HL-60 (cell line): ENCODE measurements around the gene PCDHA8.
A peak's percentile ranks its signal among the peaks of the same experiment; 100 is the strongest.

Source experiments
- DNase-seq, 2 experiments: peaks; one replicate each; pipeline ENCODE4 v3.0.0-alpha.2; 2010 to 2020; ENCODE audit warnings: low read depth in 1 of 2, low spot score in 1 of 2
- H3K27ac ChIP-seq: fragments of 250-450 bp; sonication (Bioruptor Pico); replicated peaks from 2 replicates; pipeline ENCODE4 v1.5.1; 2020; ENCODE audit warnings: mild to moderate bottlenecking, moderate library complexity
- H3K27me3 ChIP-seq: fragments of 250-450 bp; sonication (Bioruptor Pico); 2 replicates; pipeline ENCODE4 v1.5.1; 2021; ENCODE audit warnings: mild to moderate bottlenecking, moderate library complexity; ENCODE audit not compliant: insufficient read depth, poor library complexity, severe bottlenecking
- H3K4me3 ChIP-seq: replicated peaks from 2 replicates; pipeline ENCODE4 v1.5.1; 2011; ENCODE audit warnings: mild to moderate bottlenecking, control low read depth, low read length; ENCODE audit not compliant: insufficient read depth
- GABPA ChIP-seq: IDR thresholded peaks from 2 replicates; pipeline ENCODE4 v1.6.1; 2012; ENCODE audit warnings: low read depth
- POLR2AphosphoS5 ChIP-seq: IDR thresholded peaks from 2 replicates; pipeline ENCODE4 v1.6.1; 2012; ENCODE audit warnings: low read depth
- SPI1 ChIP-seq: IDR thresholded peaks from 2 replicates; pipeline ENCODE4 v1.6.1; 2012; ENCODE audit warnings: low read depth, mild to moderate bottlenecking, borderline replicate concordance
- TF ChIP-seq, protein P1 (sequence below): IDR thresholded peaks from 2 replicates; pipeline ENCODE4 v1.6.1; 2012; ENCODE audit warnings: low read depth; ENCODE audit not compliant: insufficient replicate concordance
- TF ChIP-seq, protein P2 (sequence below): IDR thresholded peaks from one replicate; pipeline ENCODE4 v1.5.1; 2011; ENCODE audit warnings: low read length, control low read depth, inconsistent platforms; ENCODE audit not compliant: insufficient read depth

PCDHA8 gene

DNA sequence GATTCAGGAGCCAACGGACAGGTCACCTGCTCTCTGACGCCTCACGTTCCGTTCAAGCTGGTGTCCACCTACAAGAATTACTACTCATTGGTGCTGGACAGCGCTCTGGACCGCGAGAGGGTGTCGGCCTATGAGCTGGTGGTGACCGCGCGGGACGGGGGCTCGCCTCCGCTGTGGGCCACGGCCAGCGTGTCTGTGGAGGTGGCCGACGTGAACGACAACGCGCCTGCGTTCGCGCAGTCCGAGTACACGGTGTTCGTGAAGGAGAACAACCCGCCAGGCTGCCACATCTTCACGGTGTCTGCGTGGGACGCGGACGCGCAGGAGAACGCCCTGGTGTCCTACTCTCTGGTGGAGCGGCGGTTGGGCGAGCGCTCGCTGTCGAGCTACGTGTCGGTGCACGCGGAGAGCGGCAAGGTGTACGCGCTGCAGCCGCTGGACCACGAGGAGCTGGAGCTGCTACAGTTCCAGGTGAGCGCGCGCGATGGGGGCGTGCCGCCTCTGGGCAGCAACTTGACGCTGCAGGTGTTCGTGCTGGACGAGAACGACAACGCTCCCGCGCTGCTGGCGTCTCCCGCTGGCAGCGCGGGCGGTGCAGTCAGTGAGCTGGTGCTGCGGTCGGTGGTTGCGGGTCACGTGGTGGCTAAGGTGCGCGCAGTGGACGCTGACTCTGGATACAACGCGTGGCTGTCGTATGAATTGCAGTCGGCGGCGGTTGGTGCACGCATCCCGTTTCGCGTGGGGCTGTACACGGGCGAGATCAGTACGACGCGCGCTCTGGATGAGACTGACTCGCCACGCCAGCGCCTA, 16.4 kb downstream of the PCDHA8 start:
- no peaks in the 10 kb centered on the region for H3K27me3 ChIP-seq
- no peak overlapping the region for H3K27ac ChIP-seq
- no peak for DNase-seq
- TF ChIP-seq, protein P1, sequence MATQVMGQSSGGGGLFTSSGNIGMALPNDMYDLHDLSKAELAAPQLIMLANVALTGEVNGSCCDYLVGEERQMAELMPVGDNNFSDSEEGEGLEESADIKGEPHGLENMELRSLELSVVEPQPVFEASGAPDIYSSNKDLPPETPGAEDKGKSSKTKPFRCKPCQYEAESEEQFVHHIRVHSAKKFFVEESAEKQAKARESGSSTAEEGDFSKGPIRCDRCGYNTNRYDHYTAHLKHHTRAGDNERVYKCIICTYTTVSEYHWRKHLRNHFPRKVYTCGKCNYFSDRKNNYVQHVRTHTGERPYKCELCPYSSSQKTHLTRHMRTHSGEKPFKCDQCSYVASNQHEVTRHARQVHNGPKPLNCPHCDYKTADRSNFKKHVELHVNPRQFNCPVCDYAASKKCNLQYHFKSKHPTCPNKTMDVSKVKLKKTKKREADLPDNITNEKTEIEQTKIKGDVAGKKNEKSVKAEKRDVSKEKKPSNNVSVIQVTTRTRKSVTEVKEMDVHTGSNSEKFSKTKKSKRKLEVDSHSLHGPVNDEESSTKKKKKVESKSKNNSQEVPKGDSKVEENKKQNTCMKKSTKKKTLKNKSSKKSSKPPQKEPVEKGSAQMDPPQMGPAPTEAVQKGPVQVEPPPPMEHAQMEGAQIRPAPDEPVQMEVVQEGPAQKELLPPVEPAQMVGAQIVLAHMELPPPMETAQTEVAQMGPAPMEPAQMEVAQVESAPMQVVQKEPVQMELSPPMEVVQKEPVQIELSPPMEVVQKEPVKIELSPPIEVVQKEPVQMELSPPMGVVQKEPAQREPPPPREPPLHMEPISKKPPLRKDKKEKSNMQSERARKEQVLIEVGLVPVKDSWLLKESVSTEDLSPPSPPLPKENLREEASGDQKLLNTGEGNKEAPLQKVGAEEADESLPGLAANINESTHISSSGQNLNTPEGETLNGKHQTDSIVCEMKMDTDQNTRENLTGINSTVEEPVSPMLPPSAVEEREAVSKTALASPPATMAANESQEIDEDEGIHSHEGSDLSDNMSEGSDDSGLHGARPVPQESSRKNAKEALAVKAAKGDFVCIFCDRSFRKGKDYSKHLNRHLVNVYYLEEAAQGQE: peak; percentile 28
- no peak for TF ChIP-seq SPI1
- no peak overlapping the region for H3K4me3 ChIP-seq

DNA sequence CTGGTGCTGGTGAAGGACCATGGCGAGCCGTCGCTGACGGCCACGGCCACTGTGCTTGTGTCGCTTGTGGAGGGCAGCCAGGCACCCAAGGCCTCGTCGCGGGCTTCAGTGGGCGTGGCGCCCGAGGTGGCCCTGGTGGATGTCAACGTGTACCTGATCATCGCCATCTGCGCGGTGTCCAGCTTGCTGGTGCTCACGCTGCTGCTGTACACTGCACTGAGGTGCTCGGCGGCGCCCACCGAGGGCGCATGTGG, 16.9 kb downstream of the PCDHA8 start:
- Histone ChIP-seq H3K27me3 (no peaks in the 10 kb centered on the region), H3K4me3 (no peak overlapping the region), H3K27ac (no peak overlapping the region)
- no peak for DNase-seq
- TF ChIP-seq POLR2AphosphoS5 (no peak), SPI1 (no peak), GABPA (no peak)
- TF ChIP-seq, protein P2, sequence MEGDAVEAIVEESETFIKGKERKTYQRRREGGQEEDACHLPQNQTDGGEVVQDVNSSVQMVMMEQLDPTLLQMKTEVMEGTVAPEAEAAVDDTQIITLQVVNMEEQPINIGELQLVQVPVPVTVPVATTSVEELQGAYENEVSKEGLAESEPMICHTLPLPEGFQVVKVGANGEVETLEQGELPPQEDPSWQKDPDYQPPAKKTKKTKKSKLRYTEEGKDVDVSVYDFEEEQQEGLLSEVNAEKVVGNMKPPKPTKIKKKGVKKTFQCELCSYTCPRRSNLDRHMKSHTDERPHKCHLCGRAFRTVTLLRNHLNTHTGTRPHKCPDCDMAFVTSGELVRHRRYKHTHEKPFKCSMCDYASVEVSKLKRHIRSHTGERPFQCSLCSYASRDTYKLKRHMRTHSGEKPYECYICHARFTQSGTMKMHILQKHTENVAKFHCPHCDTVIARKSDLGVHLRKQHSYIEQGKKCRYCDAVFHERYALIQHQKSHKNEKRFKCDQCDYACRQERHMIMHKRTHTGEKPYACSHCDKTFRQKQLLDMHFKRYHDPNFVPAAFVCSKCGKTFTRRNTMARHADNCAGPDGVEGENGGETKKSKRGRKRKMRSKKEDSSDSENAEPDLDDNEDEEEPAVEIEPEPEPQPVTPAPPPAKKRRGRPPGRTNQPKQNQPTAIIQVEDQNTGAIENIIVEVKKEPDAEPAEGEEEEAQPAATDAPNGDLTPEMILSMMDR: no peak
- TF ChIP-seq, protein P1: no peak

DNA sequence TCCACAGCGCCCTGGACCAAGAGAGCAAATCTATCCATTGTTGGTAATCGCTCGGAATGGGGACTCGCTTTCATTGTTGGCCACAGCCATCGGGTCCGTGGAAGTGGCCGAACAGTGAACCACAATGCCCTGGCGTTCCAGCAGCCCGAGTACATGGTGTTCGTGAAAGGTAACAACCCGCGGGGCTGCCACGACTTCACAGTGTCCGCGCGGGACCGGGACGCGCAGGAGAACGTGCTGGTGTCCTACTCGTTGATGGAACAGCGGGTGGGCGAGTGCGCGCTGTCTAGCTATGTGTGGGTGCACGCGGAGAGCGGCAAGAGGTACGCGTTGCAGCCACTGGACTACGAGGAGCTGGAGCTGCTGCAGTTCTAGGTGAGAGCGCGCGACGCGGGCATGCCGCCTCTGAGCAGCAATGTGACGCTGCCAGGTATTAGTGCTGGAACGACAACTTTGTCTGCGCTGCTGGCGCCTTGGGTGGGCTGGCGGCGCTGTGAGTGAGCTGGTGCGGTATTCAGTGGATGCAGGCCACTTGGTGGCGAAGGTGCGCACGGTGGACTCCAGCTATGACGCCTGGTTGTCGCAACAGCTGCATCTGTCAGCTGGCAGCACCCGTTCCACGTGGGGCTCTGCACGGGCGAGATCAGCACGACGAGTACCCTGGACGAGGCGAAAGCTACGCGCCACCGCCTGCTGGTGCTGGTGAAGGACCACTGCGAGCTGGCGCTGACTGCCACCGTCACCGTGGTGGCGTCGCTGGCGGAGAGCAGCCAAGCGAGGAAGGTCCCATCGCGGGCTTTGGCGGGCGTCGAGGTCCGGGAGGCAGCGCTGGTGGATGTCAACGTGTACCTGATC, 21.7 kb downstream of the PCDHA8 start:
- Histone ChIP-seq H3K27me3 (no peaks in the 10 kb centered on the region), H3K27ac (no peak overlapping the region), H3K4me3 (no peak overlapping the region)
- no peak for DNase-seq
- TF ChIP-seq POLR2AphosphoS5 (no peak), GABPA (no peak), SPI1 (no peak)
- TF ChIP-seq, protein P2: no peak
- TF ChIP-seq, protein P1: no peak
